Left hindlimb (tissue), 1 donor: Measurements from ENCODE around the gene OR8D1.
"Not testable (repeated sequence)": the region's sequence is repeated elsewhere in the genome, so short reads cannot be mapped to it uniquely, and the experiment has no call there.

Source experiments
- DNase-seq: peaks from one replicate; pipeline ENCODE4 v3.0.0-alpha.2; 2018

OR8D1 gene

GRCh38 chr11:124278261-124278660 is 35.5 kb downstream of the OR8D1 start:
- DNase-seq = no peak

- DNase-seq = no peak
Measured at GRCh38 chr11:124277804-124278203, 35.9 kb downstream of the OR8D1 start.

- DNase-seq = no peak
Measured at GRCh38 chr11:124277207-124277606, 36.5 kb downstream of the OR8D1 start.

GRCh38 chr11:124276081-124276480 is 37.7 kb downstream of the OR8D1 start:
- no peak for DNase-seq

GRCh38 chr11:124274000-124274399 is 39.7 kb downstream of the OR8D1 start:
- DNase-seq = no peak

- DNase-seq = not testable (repeated sequence)
Measured at GRCh38 chr11:124270886-124271285, 42.9 kb downstream of the OR8D1 start.

- DNase-seq = not testable (repeated sequence)
Measured at GRCh38 chr11:124265041-124265440, 48.7 kb downstream of the OR8D1 start.

- DNase-seq = no peak
Measured at GRCh38 chr11:124256076-124256475, 57.7 kb downstream of the OR8D1 start, which contains the start of gene OR8G5. Gene OR8G5, plus strand, starts transcription at chr11:124256376. Its CDS starts 8,556 bp downstream, at chr11:124264932.
